ENCODE measurements around the gene WAPL. TPM values are rescaled to one million over a fixed set of nuclear protein-coding genes. Genes with fewer than 3 reads are reported as not detected.

The WAPL gene
- total and polyA plus RNA-seq, 10 of the 15 experiments (the other 5 are each of a cell fraction or from before 2014, with no cell fraction given): 15.7 to 45.8 (median 29.0) TPM

DNA sequence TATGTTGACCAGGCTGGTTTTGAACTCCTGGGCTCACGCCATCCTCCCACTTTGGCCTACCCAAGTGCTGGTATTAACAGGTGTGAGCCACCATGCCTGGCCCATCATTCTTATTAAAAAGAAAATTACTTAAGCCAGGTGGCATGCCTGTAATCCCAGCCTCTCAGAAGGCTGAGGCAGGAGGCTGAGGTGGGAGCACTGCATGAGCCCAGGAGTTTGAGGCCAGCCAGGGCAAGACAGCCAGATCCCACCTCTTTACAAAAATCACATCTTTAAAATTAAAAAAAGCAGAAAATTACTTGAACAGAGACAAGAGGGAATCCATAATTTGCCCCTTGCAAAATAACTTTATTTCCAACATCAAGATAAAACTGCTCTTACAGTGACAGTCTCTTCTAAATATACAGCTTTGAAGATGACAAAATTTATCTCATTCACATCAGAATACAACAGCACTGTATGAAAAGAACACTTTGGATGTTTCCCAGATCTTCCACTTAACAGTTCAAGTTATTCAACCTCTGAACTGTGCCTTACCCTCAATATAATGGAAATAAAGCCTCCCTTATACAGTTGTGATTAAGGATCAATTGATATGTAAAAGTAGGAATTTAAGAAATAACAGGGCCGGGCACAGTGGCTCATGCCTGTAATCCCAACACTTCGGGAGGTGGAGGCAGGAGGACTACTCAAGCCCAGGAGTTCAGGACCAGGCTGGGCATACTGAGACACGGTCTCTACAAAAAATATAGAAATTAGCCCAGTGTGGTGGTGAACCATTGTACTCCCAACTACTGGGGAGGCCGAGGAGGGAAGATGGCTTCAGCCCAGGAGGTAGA, 10.3 kb downstream of the WAPL start:
- WGBS (ENCODE audit: insufficient coverage, insufficient replicate concordance, low lambda C conversion rate, missing lambda C conversion rate): 89% methylated on average over 5 of the region's 5 CpGs
- H3K27me3 ChIP-seq (replicated peaks in 1 of 2; ENCODE audit: control insufficient read depth in 2 of 2, insufficient read depth in 2 of 2, low read length in 1 of 2): no peaks in the 10 kb centered on the region
- no peak overlapping the region for H2AFZ ChIP-seq (ENCODE audit: control insufficient read depth, low read depth, low read length)
- in situ Hi-C loops (cut with MboI): no loop called here
- intact Hi-C loops (cut with micrococcal nuclease; ENCODE audit: unreplicated experiment): no loop called here
- ChIA-PET POLR2A (interaction anchor here (1.1 kb wide), 1 partner anchor 23 kb away, joined by 5 read pairs; no protein-coding TSS in a partner anchor), CTCF (no interaction called here), SMC1A (ENCODE audit: uncharacterized antibody, unreplicated experiment) (interaction anchor here (1.3 to 1.6 kb wide), 2 partner anchors 95 to 111 kb away, joined by 3 read pairs; no protein-coding TSS in a partner anchor), RAD21 (ENCODE audit: unreplicated experiment) (interaction anchor here (1.7 kb wide), 1 partner anchor 111 kb away, joined by 3 read pairs; no protein-coding TSS in a partner anchor)
- no peak for FAIRE-seq
- H3K36me3 ChIP-seq (ENCODE audit: control insufficient read depth in 2 of 2, insufficient read depth in 2 of 2, low read length in 1 of 2): peaks cover 2 to 17% of the 10 kb centered on the region in 2 experiments
- no peak overlapping the region for H3K27ac ChIP-seq (ENCODE audit: control insufficient read depth, insufficient read depth)
- no peak overlapping the region for H3K4me2 ChIP-seq (ENCODE audit: control insufficient read depth, insufficient read depth)
- peaks cover 81% of the 10 kb centered on the region for H3K79me2 ChIP-seq (ENCODE audit: control insufficient read depth, insufficient read depth, low read length)
- no peaks in the 10 kb centered on the region; the same call in 1 of the 2 replicates for H4K20me1 ChIP-seq (ENCODE audit: control insufficient read depth, insufficient read depth)
- 0 out of 3 replicates have a peak, but pooled peaks have one; percentile 11 for ATAC-seq
- no TSS peak for BruUV-seq (replicated peaks)
- no peaks in the 10 kb centered on the region; the same call in 2 of the 3 replicates for H3K9me3 ChIP-seq (replicated peaks; ENCODE audit: control insufficient read depth, insufficient read depth, low read length)
- H3K4me1 ChIP-seq (ENCODE audit: control insufficient read depth, insufficient read depth, low read length): peaks cover 4% of the 10 kb centered on the region
- no peak for DNase-seq (ENCODE audit: low read depth, low spot score)
- H3K4me3 ChIP-seq: no peak overlapping the region
- TF ChIP-seq, protein P1, sequence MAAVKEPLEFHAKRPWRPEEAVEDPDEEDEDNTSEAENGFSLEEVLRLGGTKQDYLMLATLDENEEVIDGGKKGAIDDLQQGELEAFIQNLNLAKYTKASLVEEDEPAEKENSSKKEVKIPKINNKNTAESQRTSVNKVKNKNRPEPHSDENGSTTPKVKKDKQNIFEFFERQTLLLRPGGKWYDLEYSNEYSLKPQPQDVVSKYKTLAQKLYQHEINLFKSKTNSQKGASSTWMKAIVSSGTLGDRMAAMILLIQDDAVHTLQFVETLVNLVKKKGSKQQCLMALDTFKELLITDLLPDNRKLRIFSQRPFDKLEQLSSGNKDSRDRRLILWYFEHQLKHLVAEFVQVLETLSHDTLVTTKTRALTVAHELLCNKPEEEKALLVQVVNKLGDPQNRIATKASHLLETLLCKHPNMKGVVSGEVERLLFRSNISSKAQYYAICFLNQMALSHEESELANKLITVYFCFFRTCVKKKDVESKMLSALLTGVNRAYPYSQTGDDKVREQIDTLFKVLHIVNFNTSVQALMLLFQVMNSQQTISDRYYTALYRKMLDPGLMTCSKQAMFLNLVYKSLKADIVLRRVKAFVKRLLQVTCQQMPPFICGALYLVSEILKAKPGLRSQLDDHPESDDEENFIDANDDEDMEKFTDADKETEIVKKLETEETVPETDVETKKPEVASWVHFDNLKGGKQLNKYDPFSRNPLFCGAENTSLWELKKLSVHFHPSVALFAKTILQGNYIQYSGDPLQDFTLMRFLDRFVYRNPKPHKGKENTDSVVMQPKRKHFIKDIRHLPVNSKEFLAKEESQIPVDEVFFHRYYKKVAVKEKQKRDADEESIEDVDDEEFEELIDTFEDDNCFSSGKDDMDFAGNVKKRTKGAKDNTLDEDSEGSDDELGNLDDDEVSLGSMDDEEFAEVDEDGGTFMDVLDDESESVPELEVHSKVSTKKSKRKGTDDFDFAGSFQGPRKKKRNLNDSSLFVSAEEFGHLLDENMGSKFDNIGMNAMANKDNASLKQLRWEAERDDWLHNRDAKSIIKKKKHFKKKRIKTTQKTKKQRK (IDR thresholded peaks at IDR 0.05; ENCODE audit: low read depth, low read length): no peak
- TF ChIP-seq GATAD2B (conservative IDR thresholded peaks at IDR 0.05; ENCODE audit: low read depth): no peak
- no peak overlapping the region for H3K9ac ChIP-seq (ENCODE audit: control insufficient read depth, insufficient read depth, low read length)
